Activated CD8-positive, alpha-beta memory T cell treated with anti-CD3 and anti-CD28 coated beads for 1 hour (primary cell): Measurements from ENCODE around the gene KRT17.
"Not testable (repeated sequence)": the region's sequence is repeated elsewhere in the genome, so short reads cannot be mapped to it uniquely, and the experiment has no call there.

Source experiments
- DNase-seq, 2 donors: peaks; one replicate each; pipeline ENCODE4 v3.0.0-alpha.2; 2020; ENCODE audit warnings: low read depth in 1 of 2; ENCODE audit errors: extremely low read depth in 1 of 2

The KRT17 gene

DNA sequence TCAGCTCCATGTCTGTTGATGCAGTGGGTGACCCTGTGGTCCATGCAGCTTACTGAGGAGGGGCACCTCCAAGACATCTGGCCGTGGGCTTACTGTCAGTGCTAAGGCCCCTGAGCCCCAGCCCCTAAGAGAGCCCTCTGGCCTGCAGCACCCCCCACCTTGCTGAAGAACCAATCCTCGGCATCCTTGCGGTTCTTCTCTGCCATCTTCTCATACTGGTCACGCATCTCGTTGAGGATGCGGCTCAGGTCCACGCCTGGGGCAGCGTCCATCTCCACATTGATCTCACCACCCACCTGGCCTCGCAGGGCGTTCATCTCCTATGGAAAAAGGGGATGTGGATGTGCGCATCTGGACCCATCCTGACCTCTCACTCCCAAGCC is 2.9 kb downstream of the KRT17 start:
- not testable (repeated sequence) for DNase-seq

DNA sequence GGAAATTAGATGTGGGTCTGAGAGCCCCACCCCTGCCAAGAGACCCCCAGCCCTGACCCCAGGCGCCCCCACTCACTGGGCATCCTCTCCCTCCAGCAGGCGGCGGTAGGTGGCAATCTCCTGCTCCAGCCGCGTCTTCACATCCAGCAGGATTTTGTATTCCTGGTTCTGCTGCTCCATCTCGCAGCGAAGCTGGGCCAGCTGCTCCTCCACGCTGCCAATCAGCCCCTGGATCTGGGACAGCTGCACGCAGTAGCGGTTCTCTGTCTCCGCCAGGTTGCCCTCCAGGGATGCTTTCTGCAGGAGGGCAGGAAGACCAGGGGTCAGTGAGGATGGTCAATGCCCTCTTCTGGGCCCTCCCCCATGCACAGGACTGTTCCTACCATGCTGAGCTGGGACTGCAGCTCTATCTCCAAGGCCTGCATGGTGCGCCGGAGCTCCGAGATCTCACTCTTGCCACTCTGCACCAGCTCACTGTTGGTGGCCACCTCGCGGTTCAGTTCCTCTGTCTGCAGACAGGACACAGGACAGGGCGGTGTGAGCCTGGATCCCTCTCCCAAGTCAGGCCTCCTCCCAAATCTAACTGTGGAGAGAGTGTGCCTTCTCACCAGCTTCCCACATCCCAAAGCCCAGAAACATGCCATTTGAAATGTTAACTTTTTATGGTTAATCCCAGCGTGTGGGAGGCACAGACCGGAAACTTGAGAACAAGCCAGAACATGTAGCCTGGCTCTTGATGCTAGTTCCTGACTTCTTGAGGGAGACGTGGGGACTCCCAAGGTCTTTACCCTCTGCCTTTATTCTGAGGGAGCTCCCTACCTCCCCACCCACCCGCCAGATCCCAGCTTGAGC is 3.6 kb downstream of the KRT17 start:
- no peak for DNase-seq

DNA sequence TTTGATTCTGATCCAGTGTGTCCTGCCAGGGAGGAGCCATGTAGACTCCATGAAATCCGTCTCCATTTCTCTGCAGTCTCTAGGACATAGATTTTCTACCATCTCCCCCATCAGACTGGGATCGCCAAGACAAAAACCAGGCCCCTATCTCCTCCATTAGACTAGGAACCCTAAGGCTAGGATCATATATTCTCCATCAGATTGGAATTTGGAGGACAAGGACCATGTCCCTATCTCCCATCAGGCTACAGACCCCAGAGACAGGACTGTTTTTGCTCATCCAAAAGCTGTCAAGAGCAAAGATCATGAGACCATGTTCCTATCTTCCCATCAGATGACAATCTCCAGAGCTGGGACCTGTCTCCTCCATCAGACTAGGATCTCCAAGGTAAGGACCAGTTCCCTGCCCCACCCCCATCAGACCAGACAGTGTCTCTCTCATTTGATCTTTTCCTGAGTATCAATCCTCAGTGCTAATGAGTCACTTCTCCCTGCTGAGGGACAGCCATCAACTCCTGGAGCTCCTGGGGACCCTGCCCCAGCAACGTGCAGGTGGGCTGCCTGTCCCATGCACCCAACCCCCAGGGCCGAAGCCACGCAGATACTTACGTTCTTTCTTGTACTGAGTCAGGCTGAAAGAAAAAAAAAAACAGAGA is 4.3 kb downstream of the KRT17 start:
- DNase-seq: not testable (repeated sequence)

- DNase-seq: no peak
Observed at GRCh38 chr17:41619036-41619926, 5.1 kb downstream of the KRT17 start.

- no peak for DNase-seq
Observed at GRCh38 chr17:41618341-41619035, 5.9 kb downstream of the KRT17 start.

- DNase-seq: no peak
Observed at GRCh38 chr17:41617698-41618097, 6.7 kb downstream of the KRT17 start.

DNA sequence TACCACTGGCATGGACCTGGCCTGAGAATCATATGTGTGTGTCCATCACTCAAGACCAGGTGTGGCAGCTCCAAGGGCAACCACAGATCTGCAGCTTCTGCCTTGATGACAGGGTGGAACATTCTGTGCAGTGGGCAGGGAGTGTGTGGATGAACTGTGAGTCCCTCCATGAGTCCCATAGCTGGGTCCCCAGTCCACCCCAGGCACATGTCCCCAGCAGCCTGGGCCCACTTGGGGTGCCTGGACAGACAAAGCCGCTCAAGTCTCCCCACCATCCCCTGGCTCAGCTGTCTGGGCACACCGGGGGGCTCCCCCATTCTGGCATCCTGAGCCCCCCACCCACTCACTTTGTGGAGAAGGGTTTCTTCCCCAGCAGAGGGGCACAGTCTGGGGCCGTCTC is 7.2 kb downstream of the KRT17 start:
- DNase-seq: no peak

DNA sequence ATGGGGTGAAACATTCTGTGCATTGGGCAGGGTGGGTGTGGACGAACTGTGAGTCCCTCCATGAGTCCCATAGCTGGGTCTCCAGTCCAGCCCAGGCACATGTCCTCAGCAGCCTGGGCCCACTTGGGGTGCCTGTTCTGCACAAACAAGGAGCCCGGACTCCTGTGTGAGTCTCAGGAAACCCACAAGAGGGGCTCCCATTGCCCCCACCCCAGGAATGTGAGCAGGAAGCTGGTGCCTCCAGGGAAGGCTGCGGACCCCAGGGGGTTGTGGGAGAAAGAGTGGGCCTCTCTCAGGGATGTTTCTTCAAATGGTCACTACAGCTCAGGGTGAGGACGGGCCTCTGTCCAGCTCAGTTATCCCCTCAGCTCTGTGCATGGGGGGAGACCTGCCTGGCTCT is 7.9 kb downstream of the KRT17 start:
- not testable (repeated sequence) for DNase-seq

DNA sequence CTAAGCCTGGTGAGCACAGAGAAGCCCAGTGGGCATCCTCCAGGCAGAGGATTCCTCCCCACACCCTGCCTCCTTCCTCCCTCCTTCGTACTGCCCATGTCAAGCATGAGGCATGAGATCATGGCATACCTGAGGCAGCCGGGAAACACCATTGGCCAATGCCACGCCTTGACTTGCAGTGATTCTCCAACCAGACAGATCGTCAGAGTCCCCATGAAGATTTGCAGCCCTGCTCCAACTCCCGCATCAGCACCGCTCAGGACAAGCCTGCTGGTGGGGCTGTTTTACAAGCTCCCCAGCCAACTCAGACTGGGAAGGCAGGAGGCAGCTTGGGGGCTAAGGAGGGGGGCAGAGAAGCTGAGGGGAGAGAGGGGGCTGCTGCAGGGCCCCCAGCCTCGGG is 8.9 kb downstream of the KRT17 start:
- DNase-seq: no peak

- DNase-seq: not testable (repeated sequence)
Observed at GRCh38 chr17:41614767-41615166, 9.6 kb downstream of the KRT17 start.

GRCh38 chr17:41614098-41614497 is 10.3 kb downstream of the KRT17 start:
- no peak for DNase-seq

DNA sequence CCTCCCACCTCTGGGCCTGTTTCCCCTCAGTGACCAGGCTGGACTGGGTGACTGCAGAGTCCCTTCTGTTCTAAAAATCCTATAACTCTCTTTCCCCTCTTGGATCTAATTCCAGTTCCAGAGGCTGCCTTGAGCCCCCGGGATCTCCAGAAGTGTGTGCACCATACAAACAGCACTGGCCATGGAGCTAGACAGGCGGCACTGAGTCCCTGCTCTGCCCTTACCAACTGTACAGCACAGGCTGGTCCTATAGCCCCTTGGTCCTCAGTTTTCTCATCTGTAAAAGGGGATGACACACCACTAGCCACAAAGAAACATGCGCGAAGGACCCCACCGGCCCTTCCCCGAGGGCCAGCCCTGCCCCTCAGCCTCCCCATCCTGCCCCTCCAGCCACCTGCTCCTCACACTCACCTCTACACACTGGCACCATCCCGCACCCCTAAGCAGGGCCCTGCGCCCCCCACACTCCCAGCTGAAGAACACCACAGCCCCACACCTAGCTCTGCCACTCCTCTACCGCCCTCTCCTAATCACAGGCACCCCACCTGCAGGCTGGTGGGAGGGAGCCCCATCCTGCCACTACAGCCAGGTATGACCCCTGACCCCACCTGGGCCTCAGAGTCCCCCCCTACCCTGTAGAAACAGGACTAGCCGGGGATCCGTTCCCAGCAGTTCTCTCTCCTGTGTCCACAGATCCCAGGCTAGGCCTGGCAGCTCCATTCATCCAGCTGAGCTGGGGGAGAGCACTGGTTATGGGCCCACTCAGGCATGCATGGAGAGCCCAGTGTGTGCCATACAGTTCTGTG is 10.9 kb downstream of the KRT17 start:
- DNase-seq: no peak

DNA sequence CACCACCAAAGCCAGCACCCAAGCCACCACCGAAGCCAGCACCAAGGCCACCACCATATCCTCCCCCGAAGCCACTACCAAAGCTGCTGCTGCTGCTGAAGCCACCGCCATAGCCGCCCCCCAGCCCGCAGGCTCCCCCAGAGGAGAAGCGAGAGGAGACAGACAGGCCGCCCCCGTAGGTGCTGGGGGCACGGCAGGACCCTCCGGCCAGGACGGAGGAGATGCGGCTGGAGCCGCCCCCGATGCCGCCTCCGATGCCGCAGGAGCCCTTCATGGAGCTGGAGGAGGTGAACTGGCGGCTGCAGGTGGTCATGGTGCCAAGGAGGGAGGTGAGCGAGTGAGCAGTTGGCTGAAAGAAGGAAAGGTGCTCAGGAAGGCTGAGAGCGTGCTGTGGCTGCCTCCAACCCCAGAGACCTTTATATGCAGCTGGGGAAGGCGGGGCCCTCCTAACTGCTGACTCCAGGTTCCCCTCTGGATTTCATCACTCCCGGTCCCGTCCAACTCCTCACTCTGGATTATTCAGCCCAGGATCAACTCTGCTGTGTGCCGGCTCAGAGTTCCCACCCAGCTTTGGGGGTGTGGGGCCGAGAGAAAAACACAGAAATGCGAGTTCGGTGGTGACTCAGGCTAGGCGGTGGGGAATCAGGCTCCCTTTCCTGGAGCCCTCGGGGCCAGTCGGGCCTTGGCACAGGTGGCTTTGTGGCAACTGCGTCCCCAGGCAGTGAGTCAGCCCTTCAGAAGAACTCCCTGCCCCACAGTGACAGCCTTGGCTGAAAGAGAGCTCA is 11.8 kb downstream of the KRT17 start, which contains the start of gene KRT16:
Gene KRT16, minus strand, starts transcription at position 392 of the 785 bp plus-strand sequence. Its CDS starts 79 bp downstream, at position 313.
- DNase-seq: not testable (repeated sequence)

GRCh38 chr17:41610965-41611640 is 13.3 kb downstream of the KRT17 start:
- no peak for DNase-seq

DNA sequence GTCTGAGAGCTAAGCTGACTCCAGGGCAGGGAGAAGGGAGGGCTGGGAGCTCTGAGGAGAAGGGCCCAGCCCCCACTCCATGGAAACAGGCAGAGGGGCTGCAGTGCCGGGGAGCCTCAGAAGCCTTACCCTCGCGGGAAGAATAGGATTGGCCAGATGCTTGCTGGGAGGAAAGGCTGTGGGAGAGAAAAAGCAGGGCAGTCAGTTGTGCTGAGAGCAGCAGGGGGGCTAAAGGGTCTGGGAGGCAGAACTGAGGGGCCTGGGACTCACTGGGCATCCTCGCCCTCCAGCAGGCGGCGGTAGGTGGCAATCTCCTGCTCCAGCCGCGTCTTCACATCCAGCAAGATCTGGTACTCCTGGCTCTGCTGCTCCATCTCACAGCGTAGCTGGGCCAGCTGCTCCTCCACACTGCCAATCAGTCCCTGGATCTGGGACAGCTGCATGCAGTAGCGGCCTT is 14.3 kb downstream of the KRT17 start:
- DNase-seq: not testable (repeated sequence)

DNA sequence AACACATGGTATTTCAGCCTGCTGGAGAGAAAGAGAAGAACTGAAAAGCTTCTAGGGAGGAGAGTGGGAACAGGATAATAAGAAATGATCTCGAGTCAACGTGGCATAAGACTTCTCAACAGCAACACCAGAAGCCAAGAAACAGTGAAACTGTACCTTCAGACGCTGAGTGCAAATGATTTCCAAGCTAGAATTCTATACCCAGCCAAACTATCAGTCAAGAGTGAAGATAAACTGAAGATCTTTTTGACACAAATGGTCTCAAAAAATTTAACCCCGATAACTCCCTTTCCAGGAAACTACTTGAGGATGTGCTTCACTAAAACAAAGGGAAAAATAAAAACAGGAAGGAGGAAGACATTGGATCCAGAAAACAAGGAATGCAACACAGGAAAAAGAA is 17.4 kb downstream of the KRT17 start:
- not testable (repeated sequence) for DNase-seq

- no peak for DNase-seq
Observed at GRCh38 chr17:41602524-41602923, 21.9 kb downstream of the KRT17 start.

DNA sequence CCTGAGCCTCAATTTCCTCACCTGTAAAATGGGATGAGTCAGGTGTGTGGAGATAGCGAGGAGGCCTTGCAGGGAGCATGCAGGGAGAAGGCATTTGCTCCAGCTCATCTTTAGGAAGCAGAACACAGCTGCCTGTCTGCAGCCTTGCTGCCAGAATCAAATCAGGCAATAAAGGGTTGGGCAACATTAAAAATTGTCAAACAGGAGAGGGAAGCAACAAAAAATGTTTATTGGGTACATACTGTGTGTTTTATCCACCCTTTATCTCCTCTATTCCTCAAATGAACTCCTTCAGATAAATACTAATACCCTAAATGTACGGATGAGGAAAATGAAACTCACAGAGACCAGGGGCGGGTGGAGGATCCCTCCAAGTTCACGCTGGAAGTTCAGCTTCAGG is 24.1 kb downstream of the KRT17 start:
- DNase-seq: no peak
